Superior temporal gyrus (tissue), 1 donor: ENCODE measurements around the gene FN3KRP.
"Not testable (repeated sequence)": the region's sequence is repeated elsewhere in the genome, so short reads cannot be mapped to it uniquely, and the experiment has no call there.

Source experiments
- DNase-seq: peaks from one replicate; pipeline ENCODE4 v3.0.0-alpha.2; 2016; ENCODE audit errors: extremely low spot score

Gene FN3KRP

DNA sequence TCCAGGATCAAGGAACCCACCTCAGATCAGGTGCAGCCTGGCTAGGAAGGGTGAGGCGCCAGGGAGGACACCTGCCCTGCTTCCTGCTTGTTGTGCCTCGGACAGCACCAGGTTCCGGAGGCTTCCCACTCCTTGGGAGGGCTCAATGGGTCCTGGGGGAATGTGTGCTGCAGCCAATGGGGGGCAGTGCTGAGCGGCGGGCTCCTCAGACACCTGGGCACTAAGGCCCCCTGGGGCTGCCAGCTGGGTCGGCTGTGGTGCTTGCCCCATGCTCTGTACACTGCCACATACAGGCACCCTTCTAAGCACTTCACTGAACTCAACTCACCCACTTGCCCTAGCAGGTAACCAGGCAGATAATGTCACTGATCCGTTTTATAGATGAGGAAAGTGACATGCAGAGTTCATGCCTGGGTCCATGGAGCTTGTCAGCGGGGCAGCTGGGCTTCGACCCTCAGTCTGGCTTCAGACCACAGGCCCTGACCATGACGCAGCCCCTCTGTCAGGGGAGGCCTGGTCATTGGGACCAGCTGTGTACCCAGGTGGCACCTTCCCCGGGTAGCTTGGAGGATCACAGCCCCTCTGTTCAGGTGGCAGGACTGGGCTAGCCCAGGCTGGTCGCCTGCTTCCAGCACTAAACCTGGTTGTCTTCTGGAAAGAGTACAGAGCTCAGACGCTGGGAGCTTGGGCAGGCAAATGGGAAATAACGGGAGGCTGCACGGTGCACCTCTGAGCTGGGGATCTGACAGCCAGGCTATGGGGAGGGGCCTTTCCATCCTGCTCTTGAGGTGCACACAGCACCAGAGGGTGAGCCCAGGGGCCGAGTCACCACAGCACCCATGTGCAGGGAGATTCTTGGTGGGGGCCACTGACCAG, 27.1 kb downstream of the FN3KRP start:
- DNase-seq: no peak

DNA sequence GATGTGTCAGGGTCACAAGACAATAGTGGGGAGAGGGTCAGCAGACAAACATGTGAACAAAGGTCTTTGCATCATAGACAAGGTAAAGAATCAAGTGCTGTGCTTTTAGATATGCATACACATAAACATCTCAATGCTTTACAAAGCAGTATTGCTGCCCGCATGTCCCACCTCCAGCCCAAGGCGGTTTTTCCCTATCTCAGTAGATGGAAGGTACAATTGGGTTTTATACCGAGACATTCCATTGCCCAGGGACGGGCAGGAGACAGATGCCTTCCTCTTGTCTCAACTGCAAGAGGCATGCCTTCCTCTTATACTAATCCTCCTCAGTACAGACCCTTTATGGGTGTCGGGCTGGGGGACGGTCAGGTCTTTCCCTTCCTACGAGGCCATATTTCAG, 28.2 kb downstream of the FN3KRP start:
- not testable (repeated sequence) for DNase-seq

- no peak for DNase-seq
Observed at GRCh38 chr17:82745524-82745923, 29.0 kb downstream of the FN3KRP start.

DNA sequence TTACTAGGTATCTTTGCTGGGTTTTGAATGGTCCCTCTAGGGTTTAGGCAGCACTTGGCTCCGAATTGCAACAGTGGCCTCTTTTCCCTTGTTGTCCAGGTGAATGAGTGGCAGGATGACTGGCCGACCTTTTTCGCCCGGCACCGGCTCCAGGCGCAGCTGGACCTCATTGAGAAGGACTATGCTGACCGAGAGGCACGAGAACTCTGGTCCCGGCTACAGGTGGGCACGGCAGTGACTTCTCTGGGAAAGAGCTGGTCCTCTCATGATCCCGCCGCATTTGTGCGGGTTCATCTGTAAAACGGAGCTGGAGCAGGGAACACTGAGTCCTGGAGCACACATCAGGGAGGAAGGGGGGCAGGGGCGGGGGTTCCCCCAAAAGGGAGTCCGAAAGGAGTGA, 32.2 kb downstream of the FN3KRP start:
- no peak for DNase-seq

- DNase-seq: no peak
Observed at GRCh38 chr17:82750241-82750908, 33.9 kb downstream of the FN3KRP start.

DNA sequence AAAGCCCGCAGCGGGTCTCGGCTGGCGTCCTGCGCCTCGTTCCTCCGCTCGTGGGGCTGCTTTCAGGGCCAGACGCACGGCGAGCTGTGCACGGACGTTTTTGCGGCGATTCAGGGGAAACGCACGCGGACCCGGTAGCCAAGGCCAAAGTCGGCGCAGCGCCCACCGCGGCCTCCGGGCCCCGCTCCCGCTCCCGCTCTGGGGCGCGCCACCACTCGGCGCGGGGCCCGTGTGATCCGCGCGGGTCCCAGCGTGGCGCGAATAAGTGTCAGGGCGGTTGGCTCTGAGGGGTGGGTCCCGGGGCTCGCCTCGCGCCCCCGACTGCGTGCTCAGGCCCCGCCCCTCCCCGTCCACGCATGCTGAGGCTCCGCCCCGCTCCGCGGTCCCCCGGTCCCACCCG, 34.7 kb downstream of the FN3KRP start:
- DNase-seq: peak; percentile 25

GRCh38 chr17:82751571-82752370, 35.3 kb downstream of the FN3KRP start, which contains the start of gene TBCD:
Gene TBCD, plus strand, starts transcription at chr17:82752065. Its CDS starts 129 bp downstream, at chr17:82752194.
- peak; percentile 87 for DNase-seq

- DNase-seq: no peak
Observed at GRCh38 chr17:82752371-82753200, 36.1 kb downstream of the FN3KRP start.

DNA sequence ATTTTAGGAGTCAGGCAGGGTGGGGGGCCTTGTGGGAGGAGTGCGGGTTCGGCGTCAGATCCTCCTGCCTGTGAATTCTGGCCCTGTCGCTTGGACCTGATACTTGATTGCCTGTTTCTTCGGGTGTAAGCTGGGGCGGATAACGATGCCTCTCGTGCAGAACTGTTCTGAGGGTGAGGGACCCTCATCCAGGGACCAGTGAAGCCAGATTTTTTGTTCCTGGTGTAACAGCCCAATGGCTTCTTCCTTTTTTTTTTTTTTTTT, 36.6 kb downstream of the FN3KRP start:
- no peak for DNase-seq

GRCh38 chr17:82754297-82755208, 38.0 kb downstream of the FN3KRP start:
- peak; percentile 22 for DNase-seq

GRCh38 chr17:82756166-82756565, 39.7 kb downstream of the FN3KRP start:
- DNase-seq: no peak

GRCh38 chr17:82765371-82765770, 48.9 kb downstream of the FN3KRP start:
- no peak for DNase-seq

GRCh38 chr17:82767041-82767754, 50.7 kb downstream of the FN3KRP start:
- peak; percentile 85 for DNase-seq

- DNase-seq: no peak
Observed at GRCh38 chr17:82769041-82769440, 52.5 kb downstream of the FN3KRP start.

- no peak for DNase-seq
Observed at GRCh38 chr17:82772026-82772425, 55.5 kb downstream of the FN3KRP start.

DNA sequence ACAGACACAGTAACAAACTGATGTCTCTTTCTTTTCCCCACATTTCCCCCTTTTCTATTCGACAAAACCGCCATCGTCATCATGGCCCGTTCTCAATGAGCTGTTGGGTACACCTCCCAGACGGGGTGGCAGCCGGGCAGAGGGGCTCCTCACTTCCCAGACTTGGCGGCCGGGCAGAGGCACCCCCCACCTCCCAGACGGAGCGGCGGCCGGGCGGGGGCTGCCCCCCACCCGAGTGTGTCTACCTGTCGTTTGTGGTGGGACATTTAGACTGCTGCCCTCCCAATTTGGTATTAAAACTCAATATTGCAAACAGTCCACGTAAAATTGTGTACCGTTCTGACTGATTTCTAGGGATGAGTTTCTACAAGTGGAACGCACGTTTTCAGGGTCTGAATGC, 58.0 kb downstream of the FN3KRP start:
- not testable (repeated sequence) for DNase-seq

GRCh38 chr17:82775001-82775823, 58.7 kb downstream of the FN3KRP start:
- DNase-seq: peak; percentile 63

- no peak for DNase-seq
Observed at GRCh38 chr17:82776454-82776853, 59.9 kb downstream of the FN3KRP start.
